Cardiac muscle cell (in vitro differentiated cells and primary cell): ENCODE results near the gene TDRD1. TPM values are rescaled to one million over a fixed set of nuclear protein-coding genes. Genes with fewer than 3 reads are reported as not detected.

ENCODE experiments used
- DNase-seq, 2 donors: peaks; one replicate each; pipeline versions ENCODE4 v3.0.0 to v3.0.0-alpha.2; 2010 to 2017; ENCODE audit warnings: low read depth in 1 of 2, low spot score in 1 of 2
- H3K27ac ChIP-seq: fragments of 200-600 bp; sonication (generic); 2 replicates; pipeline ENCODE4 v1.5.1; 2016
- H3K27me3 ChIP-seq: fragments of 200-600 bp; sonication (generic); 2 replicates; pipeline ENCODE4 v1.6.0; 2016; ENCODE audit warnings: control low read depth
- H3K36me3 ChIP-seq: fragments of 200-600 bp; sonication (generic); 2 replicates; pipeline ENCODE4 v1.5.1; 2016; ENCODE audit warnings: control low read depth
- H3K4me1 ChIP-seq: fragments of 200-600 bp; sonication (generic); 2 replicates; pipeline ENCODE4 v1.8.1; 2017; ENCODE audit warnings: low read depth, mild to moderate bottlenecking, mixed run types
- H3K4me3 ChIP-seq: fragments of 200-600 bp; sonication (generic); 2 replicates; pipeline ENCODE4 v1.5.1; 2016; ENCODE audit warnings: mild to moderate bottlenecking
- H3K9me3 ChIP-seq: fragments of 200-600 bp; sonication (generic); 2 replicates; pipeline ENCODE4 v1.5.1; 2017; ENCODE audit warnings: low read depth, mild to moderate bottlenecking, control low read depth
- polyA plus RNA-seq: library from polyadenylated mRNA; unstranded; fragments of >200 nt; fragmentation: Nextera tagmentation; extraction: Ambion mirVana; gene quantifications from 2 replicates; pipeline ENCODE4 v1.2.1, GENCODE V29; 2016
- total RNA-seq: library from RNA; depleted of rRNA; stranded (reverse); fragments of >200 nt; gene quantifications from 2 replicates; pipeline ENCODE4 v1.2.3, GENCODE V29; 2016
- TF ChIP-seq, protein P1 (sequence below): IDR thresholded peaks from 2 replicates; pipeline ENCODE4 v1.5.1; 2012; ENCODE audit warnings: low read depth, mild to moderate bottlenecking, low read length

TDRD1 gene
- total and polyA plus RNA-seq, 2 experiments from 2014 or later, result not detected

DNA sequence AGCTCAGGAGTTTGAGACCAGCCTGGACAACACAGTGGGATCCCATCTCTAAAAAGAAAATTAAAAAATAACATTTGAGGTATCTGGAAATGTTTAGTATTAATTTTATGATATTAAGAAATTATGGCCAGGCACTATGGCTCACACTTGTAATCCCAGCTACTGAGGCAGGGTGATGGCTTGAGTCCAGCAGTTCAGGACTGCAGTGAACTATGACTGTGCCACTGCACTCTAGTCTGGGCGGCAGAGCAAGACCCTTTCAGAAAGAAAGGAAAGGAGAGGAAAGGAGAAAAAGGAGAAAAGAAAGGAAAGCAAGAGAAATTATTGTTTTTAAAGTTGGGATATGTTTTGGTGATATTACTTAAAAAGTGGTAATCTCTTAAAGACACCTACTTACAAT lies 2.6 kb upstream of the TDRD1 start:
- no peaks in the 10 kb centered on the region for H3K27me3 ChIP-seq
- no peaks in the 10 kb centered on the region for H3K9me3 ChIP-seq
- no peaks in the 10 kb centered on the region for H3K36me3 ChIP-seq
- no peaks in the 10 kb centered on the region for H3K4me1 ChIP-seq
- H3K4me3 ChIP-seq, result no peak overlapping the region
- no peak for DNase-seq
- no peak overlapping the region for H3K27ac ChIP-seq
- TF ChIP-seq, protein P1, sequence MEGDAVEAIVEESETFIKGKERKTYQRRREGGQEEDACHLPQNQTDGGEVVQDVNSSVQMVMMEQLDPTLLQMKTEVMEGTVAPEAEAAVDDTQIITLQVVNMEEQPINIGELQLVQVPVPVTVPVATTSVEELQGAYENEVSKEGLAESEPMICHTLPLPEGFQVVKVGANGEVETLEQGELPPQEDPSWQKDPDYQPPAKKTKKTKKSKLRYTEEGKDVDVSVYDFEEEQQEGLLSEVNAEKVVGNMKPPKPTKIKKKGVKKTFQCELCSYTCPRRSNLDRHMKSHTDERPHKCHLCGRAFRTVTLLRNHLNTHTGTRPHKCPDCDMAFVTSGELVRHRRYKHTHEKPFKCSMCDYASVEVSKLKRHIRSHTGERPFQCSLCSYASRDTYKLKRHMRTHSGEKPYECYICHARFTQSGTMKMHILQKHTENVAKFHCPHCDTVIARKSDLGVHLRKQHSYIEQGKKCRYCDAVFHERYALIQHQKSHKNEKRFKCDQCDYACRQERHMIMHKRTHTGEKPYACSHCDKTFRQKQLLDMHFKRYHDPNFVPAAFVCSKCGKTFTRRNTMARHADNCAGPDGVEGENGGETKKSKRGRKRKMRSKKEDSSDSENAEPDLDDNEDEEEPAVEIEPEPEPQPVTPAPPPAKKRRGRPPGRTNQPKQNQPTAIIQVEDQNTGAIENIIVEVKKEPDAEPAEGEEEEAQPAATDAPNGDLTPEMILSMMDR, result no peak

DNA sequence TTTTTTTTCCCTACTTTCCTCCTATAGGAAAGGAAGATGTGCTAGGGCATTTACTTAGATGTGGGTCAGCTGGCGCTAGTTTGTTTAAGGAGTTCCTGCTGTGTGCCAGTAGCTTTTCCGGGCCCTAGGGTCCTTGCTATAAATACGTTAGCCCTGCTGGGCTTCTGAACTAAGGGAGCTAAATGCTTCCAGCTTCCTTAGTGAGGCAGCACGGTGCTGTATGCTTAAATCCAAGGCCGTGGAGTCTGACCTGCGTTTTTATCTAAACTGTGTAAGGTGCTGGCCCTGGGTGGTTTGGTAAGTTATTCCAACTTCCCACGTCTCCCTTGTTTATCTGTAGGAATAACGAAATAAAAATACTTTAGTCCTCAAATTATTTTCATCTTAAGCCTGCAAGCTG lies 594 bp downstream of the TDRD1 start:
- Histone ChIP-seq H3K27me3 (no peaks in the 10 kb centered on the region), H3K4me3 (no peak overlapping the region), H3K9me3 (no peaks in the 10 kb centered on the region), H3K27ac (no peak overlapping the region), H3K36me3 (no peaks in the 10 kb centered on the region), H3K4me1 (no peaks in the 10 kb centered on the region)
- no peak for DNase-seq
- TF ChIP-seq, protein P1, result no peak

DNA sequence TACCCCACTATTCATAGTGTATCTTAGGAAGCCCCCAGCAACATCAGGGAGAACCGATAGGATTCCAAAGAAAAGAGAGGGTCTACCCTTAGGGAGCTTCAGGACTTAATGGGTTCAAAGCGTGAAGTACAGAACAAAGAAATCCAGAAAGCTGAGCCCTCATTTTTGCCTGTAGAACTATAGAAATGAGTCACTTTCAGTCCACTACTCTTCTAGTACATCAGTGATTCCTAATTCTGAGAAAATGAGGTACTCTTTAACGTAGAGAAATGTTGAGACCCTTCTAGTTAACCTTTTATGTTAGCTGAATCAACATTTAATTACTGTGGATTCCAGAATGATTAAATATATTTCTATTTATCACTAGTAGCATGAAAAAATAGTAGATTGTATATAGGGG lies 1.8 kb downstream of the TDRD1 start:
- Histone ChIP-seq H3K4me1 (no peaks in the 10 kb centered on the region), H3K4me3 (no peak overlapping the region), H3K27ac (no peak overlapping the region), H3K9me3 (no peaks in the 10 kb centered on the region), H3K27me3 (no peaks in the 10 kb centered on the region), H3K36me3 (no peaks in the 10 kb centered on the region)
- no peak for DNase-seq
- TF ChIP-seq, protein P1, result no peak

DNA sequence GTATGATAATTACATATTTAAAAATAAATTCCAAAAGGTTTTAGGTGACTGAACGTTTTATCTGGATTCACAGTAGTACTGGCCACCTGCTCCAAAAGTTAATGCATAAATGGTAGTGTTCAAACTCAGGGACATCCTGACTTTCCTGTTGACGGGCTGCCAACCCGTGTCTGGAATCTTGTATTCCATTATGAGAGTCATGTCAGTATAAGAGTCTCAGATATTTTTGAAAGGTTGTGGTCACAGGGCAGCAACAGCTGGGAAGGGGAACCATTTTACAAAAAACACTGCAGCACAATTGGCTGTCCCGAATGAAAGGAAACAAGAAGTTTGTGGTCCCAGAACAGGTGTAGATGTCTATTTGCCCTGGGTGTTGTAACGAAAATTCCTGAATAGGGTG lies 2.8 kb downstream of the TDRD1 start:
- no peaks in the 10 kb centered on the region for H3K9me3 ChIP-seq
- TF ChIP-seq, protein P1, result no peak
- no peaks in the 10 kb centered on the region for H3K4me1 ChIP-seq
- no peaks in the 10 kb centered on the region for H3K36me3 ChIP-seq
- DNase-seq, result no peak
- H3K27me3 ChIP-seq, result no peaks in the 10 kb centered on the region
- H3K27ac ChIP-seq, result no peak overlapping the region
- no peak overlapping the region for H3K4me3 ChIP-seq

DNA sequence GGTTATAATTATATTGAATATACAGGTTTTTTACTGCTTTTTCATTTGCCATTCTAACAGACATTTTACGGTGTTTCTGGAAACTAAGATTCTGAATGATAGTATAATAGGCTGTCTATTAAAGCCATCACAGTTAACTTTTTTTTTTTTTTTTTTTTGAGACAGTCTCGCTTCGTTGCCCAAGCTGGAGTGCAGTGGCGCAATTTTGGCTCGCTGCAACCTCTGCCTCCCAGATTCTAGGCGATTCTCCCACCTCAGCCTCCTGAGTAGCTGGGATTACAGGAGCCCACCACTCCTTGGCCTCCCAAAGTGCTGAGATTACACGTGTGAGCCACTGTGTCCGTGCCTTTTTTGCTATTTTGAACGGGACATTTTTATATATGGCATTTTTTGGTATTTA lies 4.4 kb downstream of the TDRD1 start:
- no peaks in the 10 kb centered on the region for H3K27me3 ChIP-seq
- H3K4me3 ChIP-seq, result no peak overlapping the region
- no peaks in the 10 kb centered on the region for H3K4me1 ChIP-seq
- H3K27ac ChIP-seq, result no peak overlapping the region
- no peak for DNase-seq
- H3K36me3 ChIP-seq, result no peaks in the 10 kb centered on the region
- H3K9me3 ChIP-seq, result no peaks in the 10 kb centered on the region
- TF ChIP-seq, protein P1, result no peak

DNA sequence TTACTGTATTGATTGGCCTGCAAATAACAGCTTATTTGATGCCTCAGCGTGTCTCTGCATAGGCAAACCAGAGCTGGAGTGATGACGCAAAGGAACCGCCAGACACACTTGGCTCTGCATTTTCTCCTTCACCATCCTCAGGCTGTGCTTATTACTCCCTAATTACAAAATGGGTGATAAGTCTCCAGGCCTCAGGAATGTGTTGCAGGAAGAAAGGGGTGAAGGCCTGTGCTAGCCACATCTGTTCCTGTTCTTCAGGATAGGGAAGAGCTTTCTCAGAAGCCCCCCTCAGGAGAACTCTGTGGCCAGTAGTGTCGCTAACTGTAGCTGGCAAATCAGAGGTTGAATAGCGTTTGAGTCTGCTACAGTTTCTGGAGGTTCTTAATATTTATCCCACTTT lies 5.1 kb downstream of the TDRD1 start:
- H3K4me3 ChIP-seq, result no peak overlapping the region
- no peaks in the 10 kb centered on the region for H3K36me3 ChIP-seq
- TF ChIP-seq, protein P1, result no peak
- no peak overlapping the region for H3K27ac ChIP-seq
- H3K27me3 ChIP-seq, result no peaks in the 10 kb centered on the region
- H3K4me1 ChIP-seq, result no peaks in the 10 kb centered on the region
- H3K9me3 ChIP-seq, result no peaks in the 10 kb centered on the region
- DNase-seq, result no peak
